GM19025 (cell line): Measurements from ENCODE around the gene FLVCR1.
"Not testable (repeated sequence)": the region's sequence is repeated elsewhere in the genome, so short reads cannot be mapped to it uniquely, and the experiment has no call there.

ENCODE experiments used
- ATAC-seq: cut with Tn5 transposase; IDR thresholded peaks from one replicate; pipeline ENCODE4 v1.9.1; 2021; ENCODE audit warnings: mild to moderate bottlenecking, low read depth, moderate library complexity; ENCODE audit not compliant: unreplicated experiment

FLVCR1 gene

GRCh38 chr1:212857992-212858460 lies at the start of gene FLVCR1:
FLVCR1 (plus strand) TSS chr1:212858275; CDS start chr1:212858453, 178 bp downstream.
- ATAC-seq = peak; percentile 98

GRCh38 chr1:212814537-212815334 lies 43.3 kb upstream of the FLVCR1 start:
- no peak for ATAC-seq

GRCh38 chr1:212816567-212817278 lies 41.4 kb upstream of the FLVCR1 start:
- ATAC-seq = no peak

- ATAC-seq = peak; percentile 73
Measured at GRCh38 chr1:212819726-212820125, 38.3 kb upstream of the FLVCR1 start.

- ATAC-seq = no peak
Measured at GRCh38 chr1:212820969-212821368, 37.1 kb upstream of the FLVCR1 start.

DNA sequence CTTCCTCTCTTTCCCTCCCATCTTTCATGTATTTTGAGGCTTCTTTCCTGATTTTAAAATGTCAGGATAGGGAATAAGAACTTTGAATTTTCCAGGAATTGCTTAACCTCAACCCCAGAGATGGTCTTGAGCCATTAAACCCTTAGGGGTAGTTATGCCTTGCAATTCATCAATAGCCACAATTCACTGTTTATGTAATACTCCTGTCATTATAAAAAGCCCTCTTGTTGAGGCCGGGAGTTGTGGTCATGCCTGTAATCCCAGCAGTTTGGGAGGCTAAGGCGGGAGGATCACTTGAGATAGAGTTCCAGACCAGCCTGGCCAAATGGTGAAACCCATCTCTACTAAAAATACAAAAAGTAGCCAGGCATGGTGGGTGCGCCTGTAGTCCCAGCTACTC lies 35.1 kb upstream of the FLVCR1 start:
- no peak for ATAC-seq

GRCh38 chr1:212824201-212824600 lies 33.9 kb upstream of the FLVCR1 start:
- ATAC-seq = no peak

DNA sequence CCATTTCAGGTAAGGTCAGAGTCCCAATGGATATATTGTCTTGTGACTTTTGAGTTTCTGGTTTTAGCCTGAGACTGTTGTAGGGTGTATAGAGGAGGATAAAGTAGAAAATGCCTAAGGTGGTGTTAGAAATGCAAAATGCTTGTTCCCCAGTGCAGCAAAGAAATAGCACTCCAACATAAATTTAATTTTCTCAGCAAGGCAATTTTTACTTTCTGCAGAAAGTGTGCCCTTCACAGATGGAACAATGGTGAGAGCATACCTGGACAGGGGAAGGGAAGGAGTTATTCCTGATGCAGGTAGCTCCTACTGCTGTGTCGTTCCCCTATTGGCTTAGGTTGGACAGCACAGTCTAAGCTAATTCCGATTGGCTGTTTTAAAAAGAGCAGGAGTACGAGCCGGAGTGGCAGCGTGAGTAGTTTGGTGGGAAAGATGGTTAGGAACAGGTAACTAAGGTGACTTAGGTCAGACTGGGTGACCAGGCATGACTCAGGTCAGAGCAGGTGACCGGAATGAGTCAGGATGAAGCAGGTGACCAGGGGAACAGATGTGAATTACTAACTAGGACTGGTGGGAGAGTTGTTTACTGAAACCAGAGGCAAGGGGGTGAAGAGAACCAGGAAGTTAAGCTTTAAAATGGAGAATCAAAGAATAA lies 32.1 kb upstream of the FLVCR1 start:
- no peak for ATAC-seq

GRCh38 chr1:212827171-212827776 lies 30.8 kb upstream of the FLVCR1 start:
- ATAC-seq = no peak

GRCh38 chr1:212827831-212828278 lies 30.2 kb upstream of the FLVCR1 start:
- no peak for ATAC-seq

GRCh38 chr1:212828395-212828794 lies 29.7 kb upstream of the FLVCR1 start:
- no peak for ATAC-seq

- peak; percentile 84 for ATAC-seq
Measured at GRCh38 chr1:212833211-212834207, 24.6 kb upstream of the FLVCR1 start.

- ATAC-seq = no peak
Measured at GRCh38 chr1:212838145-212838544, 19.9 kb upstream of the FLVCR1 start.

- ATAC-seq = not testable (repeated sequence)
Measured at GRCh38 chr1:212844521-212844920, 13.6 kb upstream of the FLVCR1 start.

DNA sequence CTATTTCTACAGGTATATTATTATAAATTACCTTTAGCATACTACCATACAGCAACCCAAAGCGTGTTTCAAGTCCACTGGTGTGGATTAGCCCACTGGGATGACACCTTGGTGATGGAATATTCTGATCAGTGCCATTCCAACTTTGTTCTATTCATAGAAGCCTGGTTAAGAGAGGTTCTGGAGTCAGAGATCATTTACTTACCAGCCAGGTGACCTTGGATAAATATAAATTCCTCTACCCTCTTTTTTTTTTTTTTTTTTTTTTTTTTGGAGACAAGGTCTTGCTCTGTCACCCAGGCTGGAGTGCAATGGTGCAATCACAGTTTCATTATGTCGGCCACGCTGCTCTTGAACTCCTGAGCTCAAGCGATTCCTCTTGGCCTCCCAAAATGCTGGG lies 10.5 kb upstream of the FLVCR1 start, which contains the start of gene SPATA45:
Gene SPATA45, minus strand, starts transcription at position 101 of the 400 bp plus-strand sequence. CDS start 11,500 bp downstream, outside the sequence.
- ATAC-seq = no peak

GRCh38 chr1:212852105-212852688 lies 5.9 kb upstream of the FLVCR1 start:
- ATAC-seq = no peak

DNA sequence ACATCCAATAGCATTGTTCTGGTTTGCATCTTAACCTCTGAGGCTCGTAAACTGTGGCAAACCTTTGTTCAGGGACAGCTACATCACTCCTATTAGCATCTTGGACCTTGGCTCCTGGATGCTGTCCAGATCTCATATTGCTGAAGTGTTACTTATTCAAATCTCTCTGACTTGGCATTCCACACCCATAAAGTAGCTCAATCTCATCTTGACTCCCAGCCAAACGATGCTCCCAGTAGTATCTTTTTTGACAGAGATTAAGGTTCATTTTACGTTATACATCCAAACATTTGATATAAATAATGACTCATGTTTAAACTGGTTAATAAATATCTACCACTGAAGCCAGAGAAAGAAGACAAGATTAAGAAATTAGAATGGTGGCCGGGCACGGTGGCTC lies 4.4 kb upstream of the FLVCR1 start:
- ATAC-seq = no peak

DNA sequence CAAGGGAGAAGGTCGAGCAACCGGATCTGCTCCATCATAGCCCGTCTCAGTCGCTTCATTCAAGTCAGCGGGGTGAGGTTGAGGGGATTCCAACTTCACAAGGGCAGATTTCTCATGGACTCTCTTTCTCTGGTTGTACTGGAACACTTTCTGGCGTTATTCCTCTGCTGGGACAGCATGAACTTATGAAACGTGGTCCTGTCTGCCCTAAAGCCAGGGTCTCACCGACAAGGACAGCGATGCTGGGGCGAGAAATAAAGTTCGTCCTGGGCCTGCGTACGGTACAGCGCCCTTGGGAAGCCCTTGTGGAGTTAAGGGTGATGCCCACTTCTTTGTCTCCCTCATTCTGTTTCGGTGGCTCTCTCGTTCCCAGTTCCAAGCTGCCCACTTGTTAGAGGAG lies 1.3 kb upstream of the FLVCR1 start:
- no peak for ATAC-seq
